Heart left ventricle (tissue), 13 donors: Measurements from ENCODE around the gene OBSL1.

ENCODE experiments used
- POLR2A ChIP-seq, 2 donors: fragments of 450-650 bp; IDR thresholded peaks; one replicate each; pipeline ENCODE4 v1.6.1; 2017; ENCODE audit warnings: antibody characterized with exemption in 2 of 2, mild to moderate bottlenecking in 2 of 2, moderate library complexity in 2 of 2
- TF ChIP-seq, protein P1 (sequence below), 12 donors: fragments of 200-600 bp; sonication (generic) in 4 of 12; IDR thresholded peaks; one replicate each; pipeline versions ENCODE4 v1.5.0 to v1.8.0; 2018 to 2022; ENCODE audit warnings: antibody characterized with exemption in 12 of 12, mild to moderate bottlenecking in 5 of 12
- donor health status: ischemic (EF 13 %, LVEDD 7.1; RV severe dilation, severe dysfunction).
- donor health status: DM: no; HTN: yes; CAD: no.
- donor health status: DM: no; HTN: no; CAD: no.
- donor health status: ischemic (EF 25% LVEDD 6.9; RV normal size, moderate dysfunction).
- donor health status: ischemic (EF 25% LVEDD 5.7; RV mildly dilated, moderate dysfunction).
- donor health status: ischemic (EF 35%, LVEDD 5.7; RV mildly dilated, moderate dysfunction).
- donor health status: nonischemic (EF 11% LVEDD 7.7; RV severe dilation, severe dysfunction).
- donor health status: DM: yes; HTN: yes; CAD: no.
- donor health status: PGD.
- donor health status: ischemic (EF 29% LVEDD 5.4; RV normal size, mild dysfunction).
- donor health status: nonischemic (EF 23%, LVEDD 6.1; RV moderate dilation, normal function).

DNA sequence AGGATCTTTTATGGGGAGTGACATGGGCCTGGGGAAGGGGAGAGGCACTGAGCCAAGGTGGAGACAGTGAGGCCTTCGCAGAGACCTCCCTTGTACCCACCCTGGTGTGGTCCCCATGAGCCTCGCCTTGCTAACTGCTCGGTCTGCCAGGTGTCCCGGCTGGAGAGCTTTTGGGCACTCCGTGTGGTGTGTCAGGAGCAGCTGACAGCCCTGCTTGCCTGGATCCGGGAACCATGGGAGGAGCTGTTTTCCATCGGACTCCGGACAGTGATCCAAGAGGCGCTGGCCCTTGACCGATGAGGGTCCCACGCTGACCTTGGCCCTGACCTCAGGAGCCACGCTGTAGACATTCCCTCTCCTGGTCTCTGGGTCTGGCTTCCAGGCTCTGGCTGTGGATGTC lies 44.6 kb upstream of the OBSL1 start:
- TF ChIP-seq, protein P1, sequence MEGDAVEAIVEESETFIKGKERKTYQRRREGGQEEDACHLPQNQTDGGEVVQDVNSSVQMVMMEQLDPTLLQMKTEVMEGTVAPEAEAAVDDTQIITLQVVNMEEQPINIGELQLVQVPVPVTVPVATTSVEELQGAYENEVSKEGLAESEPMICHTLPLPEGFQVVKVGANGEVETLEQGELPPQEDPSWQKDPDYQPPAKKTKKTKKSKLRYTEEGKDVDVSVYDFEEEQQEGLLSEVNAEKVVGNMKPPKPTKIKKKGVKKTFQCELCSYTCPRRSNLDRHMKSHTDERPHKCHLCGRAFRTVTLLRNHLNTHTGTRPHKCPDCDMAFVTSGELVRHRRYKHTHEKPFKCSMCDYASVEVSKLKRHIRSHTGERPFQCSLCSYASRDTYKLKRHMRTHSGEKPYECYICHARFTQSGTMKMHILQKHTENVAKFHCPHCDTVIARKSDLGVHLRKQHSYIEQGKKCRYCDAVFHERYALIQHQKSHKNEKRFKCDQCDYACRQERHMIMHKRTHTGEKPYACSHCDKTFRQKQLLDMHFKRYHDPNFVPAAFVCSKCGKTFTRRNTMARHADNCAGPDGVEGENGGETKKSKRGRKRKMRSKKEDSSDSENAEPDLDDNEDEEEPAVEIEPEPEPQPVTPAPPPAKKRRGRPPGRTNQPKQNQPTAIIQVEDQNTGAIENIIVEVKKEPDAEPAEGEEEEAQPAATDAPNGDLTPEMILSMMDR (IDR thresholded peaks at IDR 0.05), result no peak
- no peak for TF ChIP-seq POLR2A (IDR thresholded peaks at IDR 0.05)
